Measurements from ENCODE around the gene ADCY10.
"Not testable (repeated sequence)": the region's sequence is repeated elsewhere in the genome, so short reads cannot be mapped to it uniquely, and the experiment has no call there.

Gene ADCY10

DNA sequence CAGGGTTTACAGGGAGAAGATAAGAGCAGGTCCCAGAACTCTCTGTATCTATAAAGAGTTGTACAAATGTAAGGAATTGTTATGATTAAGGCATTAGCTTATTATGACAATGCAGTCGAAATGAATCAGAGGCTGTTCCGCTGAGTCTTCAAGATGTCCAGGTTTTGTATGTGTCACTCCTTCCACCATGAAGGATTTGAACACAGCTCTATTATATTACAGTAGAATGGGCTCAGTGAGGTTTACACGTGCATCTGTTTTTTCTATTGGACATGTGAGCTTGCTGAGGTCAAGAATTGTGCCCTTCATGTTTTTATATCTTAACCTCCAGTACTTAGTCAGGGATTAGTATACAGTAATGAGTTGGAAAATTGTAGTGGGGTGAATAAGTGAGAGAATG, 105.8 kb downstream of the ADCY10 start:
- DNase-seq = no peak

DNA sequence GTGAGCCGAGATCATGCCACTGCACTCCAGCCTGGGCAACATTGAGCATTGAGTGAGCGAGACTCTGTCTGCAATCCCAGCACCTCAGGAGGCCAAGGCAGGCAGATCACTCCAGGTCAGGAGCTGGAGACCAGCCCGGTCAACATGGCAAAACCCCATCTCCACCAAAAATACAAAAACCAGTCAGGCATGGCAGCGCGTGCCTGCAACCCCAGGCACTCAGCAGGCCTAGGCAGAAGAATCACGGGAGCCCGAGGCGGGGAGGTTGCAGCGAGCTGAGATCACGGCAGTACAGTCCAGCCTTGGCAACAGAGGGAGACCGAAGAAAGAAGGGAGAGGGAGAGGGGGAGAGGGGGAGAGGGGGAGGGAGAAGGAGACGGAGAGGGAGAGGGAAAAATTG, 107.3 kb downstream of the ADCY10 start:
- not testable (repeated sequence) for DNase-seq

DNA sequence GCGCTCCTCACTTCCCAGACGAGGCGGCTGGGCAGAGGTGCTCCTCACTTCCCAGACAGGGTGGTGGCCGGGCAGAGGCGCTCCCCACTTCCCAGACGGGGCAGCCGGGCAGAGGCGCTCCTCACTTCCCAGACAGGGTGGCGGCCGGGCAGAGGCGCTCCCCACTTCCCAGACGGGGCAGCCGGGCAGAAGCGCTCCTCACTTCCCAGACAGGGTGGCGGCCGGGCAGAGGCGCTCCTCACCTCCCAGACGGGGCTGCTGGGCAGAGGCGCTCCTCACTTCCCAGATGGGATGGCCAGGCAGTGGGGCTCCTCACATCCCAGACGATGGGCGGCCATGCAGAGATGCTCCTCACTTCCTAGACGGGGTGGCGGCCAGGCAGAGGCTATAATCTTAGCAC, 107.7 kb downstream of the ADCY10 start:
- DNase-seq = not testable (repeated sequence)

GRCh38 chr1:167805041-167805556, 108.8 kb downstream of the ADCY10 start:
- peak in 2 of 5 experiments; percentile 27 to 89 for DNase-seq

DNA sequence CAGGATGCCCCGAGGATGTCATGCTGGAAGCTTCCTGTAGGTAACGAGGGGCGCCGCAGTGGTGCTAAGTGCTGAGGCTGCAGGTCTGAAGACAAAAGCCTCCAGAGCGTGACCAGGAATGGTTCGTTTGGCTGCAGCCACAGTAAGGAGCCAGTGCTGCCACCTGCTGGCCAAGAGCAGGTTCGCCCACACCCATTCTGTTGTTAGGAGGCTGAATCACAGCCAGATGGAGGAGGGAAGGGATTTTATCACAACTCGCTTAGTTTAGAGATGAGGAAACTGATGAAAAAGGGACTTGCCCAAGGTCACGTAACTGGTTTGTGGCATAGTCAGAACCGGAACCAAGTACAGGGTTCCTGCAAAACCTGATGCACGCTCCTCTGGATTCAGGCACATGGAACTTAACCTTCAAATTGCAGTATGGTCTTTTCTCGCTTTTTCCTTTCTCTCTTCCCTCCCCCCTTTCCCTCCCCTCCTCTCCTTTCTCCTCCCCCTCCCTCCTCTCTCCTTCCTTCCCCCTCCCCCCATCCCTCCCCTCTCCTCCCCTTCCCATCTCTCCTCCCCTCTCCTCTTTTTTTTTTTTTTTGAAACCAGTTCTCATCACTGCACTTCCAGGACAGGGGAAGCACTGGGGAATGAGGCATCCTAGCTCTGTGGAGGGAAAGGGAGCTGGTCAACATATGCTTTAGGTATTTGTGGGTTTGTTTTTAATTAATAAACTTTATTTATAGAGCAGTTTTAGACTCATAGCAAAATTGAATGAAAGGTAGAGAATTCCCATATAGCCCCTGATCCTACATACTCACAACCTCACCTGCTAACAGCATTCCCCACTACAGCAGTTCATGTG, 110.4 kb downstream of the ADCY10 start:
- peak; percentile 54 to 93 (median 71) for DNase-seq

- no peak for DNase-seq
Observed at GRCh38 chr1:167802235-167802634, 111.7 kb downstream of the ADCY10 start.

- no peak for DNase-seq
Observed at GRCh38 chr1:167800251-167800650, 113.7 kb downstream of the ADCY10 start.

- no peak for DNase-seq
Observed at GRCh38 chr1:167799747-167800146, 114.2 kb downstream of the ADCY10 start.

- DNase-seq = no peak
Observed at GRCh38 chr1:167798952-167799351, 115.0 kb downstream of the ADCY10 start.

DNA sequence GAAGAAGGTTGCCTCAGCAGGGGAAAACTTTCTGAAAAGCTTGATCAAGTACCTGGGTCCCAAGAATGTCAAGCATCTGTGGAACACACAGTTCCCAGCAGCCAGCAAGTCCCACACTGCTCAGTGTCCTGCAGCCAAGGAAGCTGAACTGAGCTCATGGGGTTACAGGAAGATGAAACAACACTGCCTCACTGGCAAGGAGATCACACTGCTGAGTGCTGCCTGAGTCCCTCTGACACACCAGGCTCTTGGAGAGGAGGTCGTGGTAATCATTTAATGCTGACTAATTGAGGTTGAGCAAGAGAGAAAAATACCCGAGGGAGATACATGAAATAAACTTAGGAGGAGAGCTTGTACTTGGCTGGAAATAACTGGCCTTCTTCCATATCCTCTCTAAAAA, 116.9 kb downstream of the ADCY10 start:
- DNase-seq = peak in 1 of 5 experiments; percentile 12

- DNase-seq = no peak
Observed at GRCh38 chr1:167795810-167796740, 117.9 kb downstream of the ADCY10 start.

DNA sequence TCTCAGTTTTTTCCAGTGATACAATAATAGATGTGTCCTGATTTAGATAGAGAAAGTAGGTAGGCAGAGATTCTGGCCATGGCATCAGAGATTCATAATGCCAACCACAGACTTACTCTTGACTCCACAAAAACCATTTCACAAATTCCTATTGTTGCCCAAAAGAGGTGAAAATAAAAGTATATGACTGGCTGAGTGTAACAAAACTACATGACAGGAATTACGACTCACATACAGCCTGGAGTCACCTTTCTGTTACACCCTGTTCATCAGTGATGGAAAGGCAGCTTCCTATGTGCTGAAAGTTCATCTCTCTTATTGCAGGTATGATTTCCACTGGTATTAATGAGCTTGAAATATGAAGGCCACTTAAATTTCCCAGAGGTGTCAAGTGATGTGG, 119.9 kb downstream of the ADCY10 start:
- DNase-seq = no peak

- DNase-seq = no peak
Observed at GRCh38 chr1:167792188-167792565, 121.8 kb downstream of the ADCY10 start.

- DNase-seq = no peak
Observed at GRCh38 chr1:167791281-167792187, 122.4 kb downstream of the ADCY10 start.

DNA sequence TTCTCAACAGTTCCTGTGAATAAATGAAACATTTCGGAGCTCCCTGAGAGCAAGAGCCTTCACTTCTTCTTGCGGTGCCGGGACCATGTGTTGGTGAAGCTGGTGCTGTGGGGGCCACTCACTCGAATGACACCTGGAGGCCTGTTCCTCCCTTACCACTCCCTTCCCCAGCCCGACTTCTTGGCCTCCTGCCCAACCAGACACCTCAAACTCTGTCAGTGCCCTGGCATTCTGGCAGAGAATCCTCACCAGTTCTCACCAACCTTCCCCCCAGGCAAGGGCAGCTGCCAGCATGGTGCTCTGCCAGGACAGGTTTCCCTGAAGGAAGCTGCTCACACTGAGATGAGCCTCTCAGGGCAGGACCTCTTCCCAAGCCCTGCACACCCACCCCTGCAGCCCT, 123.8 kb downstream of the ADCY10 start:
- DNase-seq = no peak

DNA sequence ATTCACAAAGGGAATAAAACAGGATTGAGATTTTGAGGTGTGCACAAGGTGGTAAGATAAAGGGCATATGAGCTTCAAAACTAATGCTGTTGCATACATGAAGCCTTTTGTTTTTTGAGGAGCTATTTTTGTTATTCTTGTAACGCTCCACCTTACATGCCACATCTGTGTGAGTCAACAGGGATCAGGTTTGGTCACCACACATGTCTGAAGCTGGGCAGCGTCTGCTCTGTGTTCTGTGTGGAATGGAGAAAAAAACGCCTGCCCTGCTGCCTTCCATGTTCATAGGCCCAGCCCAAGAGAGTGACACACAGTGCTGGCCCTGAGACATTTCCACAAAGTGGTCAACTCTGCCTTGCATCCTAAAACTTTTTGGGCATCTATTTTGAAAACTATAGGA, 124.4 kb downstream of the ADCY10 start:
- DNase-seq = no peak

DNA sequence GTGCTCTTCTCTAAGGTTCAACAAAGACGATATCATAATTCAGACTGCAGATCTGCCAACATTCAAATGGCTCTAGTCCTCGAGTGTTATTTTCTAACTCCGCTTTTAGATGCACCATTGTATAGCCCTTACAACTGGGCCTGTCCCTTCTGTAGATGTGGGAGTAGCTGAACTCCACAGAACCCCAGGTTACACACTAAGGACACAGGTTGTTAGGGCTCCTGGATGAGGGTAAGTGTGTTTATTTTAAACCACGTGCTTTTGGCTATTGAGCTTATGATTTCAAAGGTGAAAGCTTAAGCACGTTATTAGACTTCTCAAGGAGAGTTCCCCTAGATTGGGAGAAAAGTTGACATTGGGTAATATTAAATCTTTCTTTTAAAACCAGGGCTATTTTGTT, 127.4 kb downstream of the ADCY10 start:
- DNase-seq = no peak

- DNase-seq = peak in 1 of 5 experiments; percentile 64
Observed at GRCh38 chr1:167784876-167785550, 128.9 kb downstream of the ADCY10 start.

GRCh38 chr1:167782946-167783345, 131.0 kb downstream of the ADCY10 start:
- DNase-seq = no peak

DNA sequence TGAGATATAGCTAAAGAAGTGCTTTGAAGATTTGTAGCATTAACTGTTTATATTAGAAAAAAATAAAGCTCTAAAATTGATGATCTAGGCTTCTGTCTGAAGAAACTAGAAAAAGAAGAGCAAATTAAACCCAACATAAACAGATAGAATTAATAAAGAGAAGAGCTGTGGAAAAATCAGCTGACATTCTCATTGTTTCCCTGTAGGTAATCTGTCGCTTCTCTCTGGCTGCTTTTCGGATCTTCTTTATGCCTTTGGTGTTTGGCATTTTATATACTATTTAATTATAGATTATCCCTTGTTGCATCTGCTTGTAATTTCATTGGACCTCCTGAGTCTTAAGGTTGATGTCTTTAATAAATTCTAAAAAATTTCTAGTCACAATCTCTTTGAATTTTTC, 132.4 kb downstream of the ADCY10 start:
- DNase-seq = no peak

GRCh38 chr1:167777269-167777650, 136.7 kb downstream of the ADCY10 start:
- DNase-seq = no peak
